Forelimb muscle (tissue), 1 donor: ENCODE measurements around the gene C10orf90. TPM values are rescaled to one million over a fixed set of nuclear protein-coding genes. Genes with fewer than 3 reads are reported as not detected.

Experiments used
- DNase-seq: peaks from one replicate; pipeline ENCODE4 v3.0.0-alpha.2; 2013; ENCODE audit warnings: low read depth
- polyA plus RNA-seq: library from polyadenylated mRNA; unstranded; fragments of 120-200 nt; gene quantifications from one replicate; pipeline ENCODE4 v1.2.1, GENCODE V29; 2013; ENCODE audit not compliant: insufficient read length

C10orf90 gene
- polyA plus RNA-seq, 1 donor = 0.30 TPM

GRCh38 chr10:126503392-126504062 is 167.0 kb downstream of the C10orf90 start:
- no peak for DNase-seq

- no peak for DNase-seq
These were observed 168.1 kb downstream of the C10orf90 start for GRCh38 chr10:126502441-126502840.

- no peak for DNase-seq
These were observed 168.7 kb downstream of the C10orf90 start for GRCh38 chr10:126501828-126502227.

- no peak for DNase-seq
These were observed 169.6 kb downstream of the C10orf90 start for GRCh38 chr10:126500866-126501265.

- DNase-seq = no peak
These were observed 170.3 kb downstream of the C10orf90 start for GRCh38 chr10:126500185-126500584.

DNA sequence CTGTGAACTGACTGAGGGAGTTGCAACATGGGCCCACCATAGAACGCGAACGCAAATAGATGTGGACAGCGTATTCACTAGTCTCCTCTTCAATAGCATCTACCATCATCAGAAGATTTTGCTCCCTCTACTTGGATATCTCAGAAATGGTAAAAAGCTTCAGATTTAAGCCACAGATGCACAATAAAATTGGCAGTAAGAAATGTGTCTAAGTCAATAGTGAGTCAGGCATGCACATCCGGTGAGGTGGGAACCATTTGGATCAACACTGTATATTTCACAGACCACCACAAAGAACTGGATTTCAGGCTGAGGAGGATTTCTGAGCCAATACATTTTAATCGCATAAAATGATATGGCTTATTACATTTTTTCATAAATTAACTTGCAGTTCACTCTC is 170.7 kb downstream of the C10orf90 start:
- DNase-seq = no peak

GRCh38 chr10:126497672-126498071 is 172.8 kb downstream of the C10orf90 start:
- no peak for DNase-seq

DNA sequence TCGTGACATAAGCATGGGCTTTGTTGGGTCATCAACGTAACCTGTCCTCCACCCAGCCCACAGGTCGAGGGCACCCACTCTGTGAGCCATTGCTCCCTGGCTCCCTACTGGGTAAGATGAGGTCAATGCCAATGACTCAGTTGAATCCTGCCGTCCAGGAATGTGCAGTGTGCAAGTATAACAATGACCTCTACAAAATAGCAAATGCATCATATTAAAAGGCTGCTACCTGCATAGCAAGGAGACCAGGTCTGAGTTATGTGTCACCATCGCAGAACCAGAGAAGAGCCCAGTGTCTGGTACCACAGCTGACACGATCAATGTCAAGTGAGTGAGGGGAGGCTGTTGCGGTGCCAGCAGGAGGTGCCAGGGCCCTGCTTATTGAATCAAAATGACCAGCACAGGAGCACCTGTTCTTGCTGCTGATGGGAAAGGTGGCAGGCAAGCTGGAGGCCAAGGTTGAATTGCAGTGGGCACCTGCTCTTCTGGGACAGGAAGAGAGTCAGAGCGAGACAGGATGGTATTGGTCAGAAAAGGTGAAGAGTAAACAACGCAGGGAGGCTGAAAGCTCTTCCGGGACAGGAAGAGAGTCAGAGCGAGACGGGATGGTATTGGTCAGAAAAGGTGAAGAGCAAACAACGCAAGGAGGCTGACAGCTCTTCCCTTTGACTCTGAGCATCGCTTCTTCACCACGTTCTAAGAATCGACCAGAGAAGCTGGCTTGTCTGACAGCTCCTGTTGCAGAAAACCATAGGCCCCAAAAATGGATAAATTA is 173.5 kb downstream of the C10orf90 start:
- DNase-seq = no peak

- DNase-seq = no peak
These were observed 179.0 kb downstream of the C10orf90 start for GRCh38 chr10:126491476-126491875.

DNA sequence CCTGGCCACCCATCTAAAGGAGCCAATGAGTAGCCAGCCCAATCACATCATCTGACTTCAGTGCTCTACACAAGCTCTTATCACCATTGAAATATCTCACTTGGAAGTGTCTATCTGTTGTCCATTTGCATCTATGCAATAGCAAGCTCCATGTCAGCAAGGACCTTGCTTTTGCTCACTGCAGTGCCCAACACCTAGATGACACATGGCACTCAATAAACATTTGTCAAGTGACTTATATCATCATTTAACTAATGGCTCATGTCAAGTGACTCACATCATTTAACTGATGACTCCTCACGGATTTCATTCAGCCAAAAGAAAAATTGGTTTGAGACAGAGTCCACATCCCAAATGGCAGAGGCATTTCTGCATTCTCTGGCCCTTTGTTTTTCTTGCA is 189.3 kb downstream of the C10orf90 start:
- no peak for DNase-seq

DNA sequence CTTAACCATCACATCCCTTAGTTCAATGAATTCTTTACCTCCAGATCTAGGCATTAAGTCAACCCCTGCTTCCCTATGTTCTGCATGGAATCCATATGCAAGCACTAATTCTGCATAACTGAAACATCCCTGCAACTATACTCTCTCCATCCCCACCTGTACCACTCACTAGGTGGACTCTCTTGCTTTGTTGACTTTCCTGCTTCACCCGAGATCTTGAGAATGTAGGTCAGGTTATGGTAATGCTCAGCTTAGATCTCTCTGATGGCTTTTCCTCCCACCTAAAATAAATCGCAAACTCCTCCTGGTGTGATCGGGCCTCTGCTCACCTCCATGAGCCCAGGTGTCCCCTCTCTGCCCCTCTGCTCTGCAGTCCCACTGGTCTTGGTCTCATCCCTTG is 189.8 kb downstream of the C10orf90 start:
- DNase-seq = no peak

GRCh38 chr10:126479280-126479895 is 191.1 kb downstream of the C10orf90 start:
- no peak for DNase-seq

DNA sequence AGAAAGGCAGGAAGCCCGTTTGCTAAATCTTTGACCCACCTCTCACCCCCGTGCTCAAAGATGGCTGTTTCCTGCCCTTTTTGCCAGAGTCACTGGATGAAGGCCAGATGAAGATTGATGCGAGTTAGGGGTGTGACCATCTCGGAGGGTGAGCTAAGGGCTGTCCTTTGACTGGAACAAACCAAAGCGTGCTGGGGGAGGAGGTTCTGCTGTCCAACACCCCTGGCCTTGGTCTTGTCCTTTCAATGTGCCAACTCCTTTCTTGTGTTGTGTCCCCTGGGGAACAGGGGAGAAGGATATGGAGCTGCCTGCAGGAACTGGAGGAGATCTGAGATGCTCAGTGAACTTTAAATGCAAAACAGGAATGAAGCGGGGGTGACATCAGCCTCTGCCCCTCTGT is 191.9 kb downstream of the C10orf90 start:
- DNase-seq = no peak

GRCh38 chr10:126476246-126476645 is 194.2 kb downstream of the C10orf90 start:
- DNase-seq = peak; percentile 41

- no peak for DNase-seq
These were observed 195.3 kb downstream of the C10orf90 start for GRCh38 chr10:126475074-126475691.

GRCh38 chr10:126474031-126474430 is 196.5 kb downstream of the C10orf90 start:
- DNase-seq = no peak

DNA sequence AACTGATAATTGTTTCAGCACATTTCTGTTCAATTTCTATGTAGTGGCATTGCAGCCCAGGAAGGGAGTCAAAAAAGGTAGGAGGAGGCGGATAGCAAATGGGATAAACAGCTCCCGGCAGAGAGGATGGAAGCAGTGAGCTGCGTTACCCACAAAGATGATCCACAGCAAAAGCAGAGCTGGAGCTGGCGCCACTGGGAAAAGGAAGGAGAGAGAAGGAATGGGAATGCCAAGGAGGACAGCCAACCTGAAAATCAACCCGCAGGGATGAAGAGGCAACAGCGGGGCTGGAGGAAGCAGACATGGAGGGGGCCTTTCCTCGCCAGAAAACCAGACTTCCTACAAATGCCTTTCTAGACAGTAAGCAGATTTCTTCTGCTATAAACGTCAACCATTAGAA is 199.5 kb downstream of the C10orf90 start:
- DNase-seq = no peak

- DNase-seq = no peak
These were observed 200.8 kb downstream of the C10orf90 start for GRCh38 chr10:126469692-126470091.

DNA sequence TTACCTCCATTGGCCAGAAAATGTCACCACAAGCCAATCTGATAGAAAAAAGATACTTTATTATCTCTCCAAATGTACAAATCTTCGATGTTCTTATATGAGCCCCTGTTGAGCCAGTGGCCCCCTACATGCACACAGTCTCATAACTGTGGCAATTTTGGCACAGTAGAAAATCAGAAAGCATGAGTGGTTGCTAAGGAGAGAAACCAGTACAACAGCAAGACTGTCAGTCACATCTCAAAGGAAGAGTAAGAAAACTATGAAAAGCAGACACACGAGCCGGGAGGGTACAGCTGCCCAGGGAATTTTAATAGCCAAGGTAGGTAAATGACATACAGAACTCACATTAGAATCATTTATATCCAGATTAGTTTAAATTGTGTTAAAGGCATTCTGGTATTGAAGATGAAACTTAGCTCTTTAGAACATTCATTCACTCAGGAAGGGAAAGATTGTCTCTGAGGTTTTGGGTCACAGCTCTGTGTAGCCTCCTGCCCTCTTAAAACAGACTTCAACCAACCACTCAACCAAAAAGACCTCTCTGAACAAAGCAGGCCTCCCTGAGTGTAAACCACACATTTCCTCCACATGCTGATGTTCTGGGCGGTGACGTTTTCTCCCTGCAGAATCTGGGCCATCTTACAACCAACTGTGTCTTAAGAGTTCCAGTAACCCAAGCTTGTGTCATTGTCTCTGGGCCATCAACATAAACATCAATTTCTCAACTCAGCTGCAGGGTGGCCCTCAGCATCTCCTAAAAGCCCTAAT is 201.4 kb downstream of the C10orf90 start:
- DNase-seq = no peak

DNA sequence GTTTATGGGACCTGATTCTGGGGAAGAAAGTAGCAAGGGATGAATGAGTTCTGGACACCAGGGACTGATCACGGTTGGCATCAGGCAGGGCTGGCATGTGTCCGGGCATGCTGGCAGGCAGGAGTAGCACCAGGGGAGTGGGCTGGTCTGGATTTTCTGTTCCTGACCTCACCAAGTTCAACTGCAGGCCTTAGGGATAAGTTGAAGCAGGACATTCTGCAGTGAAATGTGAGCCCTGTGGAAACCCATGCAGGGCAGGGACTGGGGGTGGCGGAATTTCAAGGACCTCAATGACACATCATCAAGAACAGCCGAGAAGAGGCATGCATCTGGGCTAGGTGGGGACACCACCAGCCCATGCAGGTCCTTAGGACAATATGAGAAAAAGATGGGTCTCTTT is 202.0 kb downstream of the C10orf90 start:
- no peak for DNase-seq

DNA sequence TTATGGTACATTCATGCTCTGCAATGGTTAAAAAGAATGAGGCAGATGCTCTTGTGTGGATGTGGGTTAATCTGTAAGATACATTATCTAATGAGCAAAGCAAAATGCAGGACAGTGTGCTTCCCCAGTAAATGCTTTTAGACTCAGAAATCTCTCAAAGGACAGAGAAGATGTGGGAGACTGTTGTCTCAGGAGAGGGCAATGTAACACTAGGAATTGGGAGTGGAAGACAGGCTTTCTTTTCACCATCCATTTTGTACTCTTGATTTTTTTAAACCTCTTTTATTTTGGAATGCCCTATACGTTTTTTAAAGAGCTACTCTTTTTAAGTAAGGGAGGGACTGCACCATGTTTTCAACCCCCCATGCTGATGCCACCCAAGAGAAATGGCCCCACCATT is 204.7 kb downstream of the C10orf90 start:
- DNase-seq = no peak

GRCh38 chr10:126463286-126463685 is 207.2 kb downstream of the C10orf90 start:
- DNase-seq = no peak
